ENCODE results near the gene PDLIM7.
"Not testable (repeated sequence)": the region's sequence is repeated elsewhere in the genome, so short reads cannot be mapped to it uniquely, and the experiment has no call there.

The PDLIM7 gene

DNA sequence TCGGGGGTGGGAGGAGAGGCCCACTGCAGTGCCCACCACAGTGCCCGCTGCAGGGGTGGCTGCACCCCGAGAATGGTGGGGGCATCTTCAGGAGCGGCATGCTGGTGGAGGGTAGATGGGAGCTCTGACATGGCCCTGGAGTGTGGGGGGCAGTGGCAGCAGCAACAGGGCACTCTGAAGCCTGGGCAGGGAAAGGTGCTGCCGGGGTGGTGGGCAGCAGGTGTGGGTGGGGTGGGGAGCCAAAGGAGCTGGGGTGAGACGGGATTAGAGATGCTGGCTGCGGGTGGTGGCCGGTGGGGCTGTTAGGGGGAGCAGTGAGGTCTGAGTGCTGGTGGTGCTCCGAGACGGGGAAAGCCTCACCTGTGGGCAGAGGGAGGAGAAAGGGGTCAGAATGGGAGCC lies 39.0 kb upstream of the PDLIM7 start:
- peaks cover 0 to 10% of the 10 kb centered on the region in 2 experiments for H3K4me1 ChIP-seq (ENCODE audit: control insufficient read depth in 1 of 2, insufficient read depth in 2 of 2, low read length in 2 of 2)
- WGBS (ENCODE audit: extremely low coverage, insufficient coverage, insufficient read length) = no CpG with 5 or more reads among the region's 10 CpGs

DNA sequence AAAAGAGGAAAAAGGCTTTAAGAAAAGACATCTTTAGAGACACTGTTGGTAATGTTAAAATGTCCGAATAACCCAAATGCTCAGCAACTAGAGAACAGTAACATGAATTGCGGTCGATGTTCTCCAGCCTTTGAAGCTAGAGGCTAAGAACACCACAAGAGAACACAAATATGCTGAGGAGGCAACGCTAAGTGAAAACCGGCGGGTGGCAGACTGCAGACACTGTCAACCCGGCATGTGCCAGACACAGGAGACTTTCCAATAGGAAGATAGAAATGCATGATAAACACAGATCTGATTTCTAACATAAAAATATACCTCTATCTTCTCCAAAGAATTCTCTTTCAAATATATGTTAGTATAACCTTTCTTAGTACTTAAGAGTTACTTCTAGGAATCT lies 37.7 kb upstream of the PDLIM7 start:
- no peaks in the 10 kb centered on the region for H3K79me2 ChIP-seq (ENCODE audit: control insufficient read depth, insufficient read depth, low read length, poor library complexity)
- H2BK120ac ChIP-seq (ENCODE audit: insufficient read depth, low read length, poor library complexity) = no peak overlapping the region
- no peak overlapping the region for H2AK5ac ChIP-seq (ENCODE audit: low read length)
- H3K27ac ChIP-seq (ENCODE audit: low read depth, low read length) = no peak overlapping the region
- H3K4ac ChIP-seq (ENCODE audit: low read depth, low read length) = no peak overlapping the region
- no peak overlapping the region for H4K91ac ChIP-seq (ENCODE audit: low read depth, low read length)
- no peak overlapping the region for H3K18ac ChIP-seq (ENCODE audit: low read length)
- H2BK12ac ChIP-seq (ENCODE audit: low read length) = no peak overlapping the region
- no peak overlapping the region for H3K4me3 ChIP-seq (ENCODE audit: low read depth, low read length)
- H3K27me3 ChIP-seq (ENCODE audit: insufficient read depth, low read length) = no peaks in the 10 kb centered on the region
- no peak overlapping the region for H3K9ac ChIP-seq (ENCODE audit: low read length)
- H2BK5ac ChIP-seq (ENCODE audit: low read depth, low read length, poor library complexity) = no peak overlapping the region
- no peak overlapping the region for H4K12ac ChIP-seq (ENCODE audit: low read depth, low read length)
- no peak overlapping the region for H3K23ac ChIP-seq (ENCODE audit: low read length)
- no peak for DNase-seq
- H3K9me3 ChIP-seq (ENCODE audit: insufficient read depth, low read depth, low read length) = no peaks in the 10 kb centered on the region
- H3K36me3 ChIP-seq (ENCODE audit: control insufficient read depth in 1 of 2, insufficient read depth in 2 of 2, low read length in 2 of 2) = peaks cover 59 to 62% of the 10 kb centered on the region in 2 experiments
- H3K14ac ChIP-seq (ENCODE audit: low read length) = no peak overlapping the region
- no peak overlapping the region for H4K8ac ChIP-seq (ENCODE audit: low read depth, low read length)
- no CpG with 5 or more reads among the region's 7 CpGs for WGBS (ENCODE audit: extremely low coverage, insufficient coverage, insufficient read length)
- H3K79me1 ChIP-seq (ENCODE audit: low read length) = no peaks in the 10 kb centered on the region
- no peak overlapping the region for H2AFZ ChIP-seq (ENCODE audit: insufficient read depth, low read length, poor library complexity)
- no peak overlapping the region for H3K4me2 ChIP-seq (ENCODE audit: low read length)
- H3K4me1 ChIP-seq (ENCODE audit: control insufficient read depth in 1 of 2, insufficient read depth in 2 of 2, low read length in 2 of 2) = peaks cover 0 to 10% of the 10 kb centered on the region in 2 experiments

More for the DNA sequence above, 39.0 kb upstream of the PDLIM7 start:
- Histone ChIP-seq H4K91ac (ENCODE audit: low read depth, low read length) (no peak overlapping the region), H3K4ac (ENCODE audit: low read depth, low read length) (no peak overlapping the region), H2AK5ac (ENCODE audit: low read length) (no peak overlapping the region), H2BK5ac (ENCODE audit: low read depth, low read length, poor library complexity) (no peak overlapping the region), H3K4me2 (ENCODE audit: low read length) (no peak overlapping the region), H3K18ac (ENCODE audit: low read length) (no peak overlapping the region), H3K79me1 (ENCODE audit: low read length) (no peaks in the 10 kb centered on the region), H3K27ac (ENCODE audit: low read depth, low read length) (no peak overlapping the region), H2AFZ (ENCODE audit: insufficient read depth, low read length, poor library complexity) (no peak overlapping the region), H2BK120ac (ENCODE audit: insufficient read depth, low read length, poor library complexity) (no peak overlapping the region), H4K12ac (ENCODE audit: low read depth, low read length) (no peak overlapping the region), H4K8ac (ENCODE audit: low read depth, low read length) (no peak overlapping the region), H3K4me3 (ENCODE audit: low read depth, low read length) (no peak overlapping the region), H3K36me3 (ENCODE audit: control insufficient read depth in 1 of 2, insufficient read depth in 2 of 2, low read length in 2 of 2) (peaks cover 46 to 49% of the 10 kb centered on the region in 2 experiments), H3K23ac (ENCODE audit: low read length) (no peak overlapping the region), H3K27me3 (ENCODE audit: insufficient read depth, low read length) (no peaks in the 10 kb centered on the region), H3K79me2 (ENCODE audit: control insufficient read depth, insufficient read depth, low read length, poor library complexity) (no peaks in the 10 kb centered on the region), H3K9ac (ENCODE audit: low read length) (no peak overlapping the region), H3K14ac (ENCODE audit: low read length) (no peak overlapping the region), H3K9me3 (ENCODE audit: insufficient read depth, low read depth, low read length) (no peaks in the 10 kb centered on the region), H2BK12ac (ENCODE audit: low read length) (no peak overlapping the region)
- no peak for DNase-seq

DNA sequence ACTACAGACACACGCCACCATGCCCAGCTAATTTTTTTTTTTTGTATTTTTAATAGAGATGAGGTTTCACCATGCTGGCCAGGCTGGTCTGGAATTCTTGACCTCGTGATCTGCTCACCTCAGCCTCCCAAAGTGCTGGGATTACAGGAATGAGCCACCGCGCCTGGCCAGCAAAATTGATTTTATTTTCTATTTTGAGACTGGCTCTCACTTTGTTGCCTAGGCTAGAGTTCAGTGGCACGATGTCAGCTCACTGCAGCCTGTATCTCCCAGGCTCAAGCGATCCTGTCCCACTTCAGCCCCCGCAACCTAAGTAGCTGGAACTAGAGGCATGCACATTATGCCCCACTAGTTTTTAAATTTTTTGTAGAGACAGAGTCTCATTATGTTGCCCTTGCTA lies 37.0 kb upstream of the PDLIM7 start:
- not testable (repeated sequence) for H4K12ac ChIP-seq (ENCODE audit: low read depth, low read length); H3K4me3 ChIP-seq (ENCODE audit: low read depth, low read length)

DNA sequence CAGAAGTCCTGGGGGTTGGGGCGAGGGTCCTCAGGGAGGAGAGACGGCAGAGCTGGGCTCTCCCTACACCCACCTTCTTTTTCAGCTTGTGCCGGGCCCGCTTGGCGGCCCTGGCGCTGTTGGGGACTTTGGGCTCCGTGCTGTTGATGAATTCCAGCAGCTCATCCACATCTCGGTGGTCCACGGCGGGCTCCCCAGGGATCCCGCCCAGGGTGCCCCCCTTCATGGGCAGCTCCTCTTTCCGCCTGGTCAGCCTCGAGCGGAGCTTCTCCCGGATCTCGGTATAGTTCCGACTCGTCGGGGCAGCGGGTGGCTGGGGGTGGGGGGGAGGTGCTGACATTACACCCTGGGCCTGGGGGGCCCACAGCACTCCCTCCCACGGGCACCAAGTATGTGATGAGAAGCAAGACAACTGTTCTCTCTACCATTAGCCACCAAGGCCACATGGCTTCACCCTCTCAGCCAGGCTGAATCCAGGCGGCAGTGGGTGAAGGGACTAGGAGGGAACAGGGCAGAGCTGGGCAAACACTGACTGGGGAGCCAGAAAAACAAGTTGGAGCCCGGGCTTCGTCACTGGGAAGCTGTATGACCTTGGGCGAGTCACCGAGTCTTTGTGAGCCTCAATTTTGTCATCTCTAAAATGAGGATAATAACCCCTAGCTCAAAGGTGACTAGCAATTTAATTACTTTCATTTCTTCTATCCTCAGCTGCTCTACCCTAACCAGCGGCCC lies 34.0 kb upstream of the PDLIM7 start:
- Histone ChIP-seq H3K27me3 (ENCODE audit: insufficient read depth, low read length) (no peaks in the 10 kb centered on the region), H4K8ac (ENCODE audit: low read depth, low read length) (no peak overlapping the region)

More for the DNA sequence above, 37.0 kb upstream of the PDLIM7 start:
- H2AFZ ChIP-seq (ENCODE audit: insufficient read depth, low read length, poor library complexity); H3K9ac ChIP-seq (ENCODE audit: low read length); H2BK120ac ChIP-seq (ENCODE audit: insufficient read depth, low read length, poor library complexity); H2BK12ac ChIP-seq (ENCODE audit: low read length); H3K27me3 ChIP-seq (ENCODE audit: insufficient read depth, low read length); H2BK5ac ChIP-seq (ENCODE audit: low read depth, low read length, poor library complexity); H3K27ac ChIP-seq (ENCODE audit: low read depth, low read length); H3K4me2 ChIP-seq (ENCODE audit: low read length); H3K4ac ChIP-seq (ENCODE audit: low read depth, low read length); DNase-seq; H3K14ac ChIP-seq (ENCODE audit: low read length); H3K23ac ChIP-seq (ENCODE audit: low read length); H3K79me2 ChIP-seq (ENCODE audit: control insufficient read depth, insufficient read depth, low read length, poor library complexity); H4K91ac ChIP-seq (ENCODE audit: low read depth, low read length); H3K9me3 ChIP-seq (ENCODE audit: insufficient read depth, low read depth, low read length); H4K8ac ChIP-seq (ENCODE audit: low read depth, low read length); H2AK5ac ChIP-seq (ENCODE audit: low read length); H3K79me1 ChIP-seq (ENCODE audit: low read length); H3K4me1 ChIP-seq (ENCODE audit: control insufficient read depth in 1 of 2, insufficient read depth in 2 of 2, low read length in 2 of 2); H3K18ac ChIP-seq (ENCODE audit: low read length): not testable (repeated sequence)
- H3K36me3 ChIP-seq (ENCODE audit: control insufficient read depth in 1 of 2, insufficient read depth in 2 of 2, low read length in 2 of 2) = peaks cover 64 to 69% of the 10 kb centered on the region in 2 experiments
- no CpG with 5 or more reads among the region's 7 CpGs for WGBS (ENCODE audit: extremely low coverage, insufficient coverage, insufficient read length)

More for the DNA sequence above, 34.0 kb upstream of the PDLIM7 start:
- Histone ChIP-seq H3K79me1 (ENCODE audit: low read length) (no peaks in the 10 kb centered on the region), H3K4ac (ENCODE audit: low read depth, low read length) (no peak overlapping the region), H2AFZ (ENCODE audit: insufficient read depth, low read length, poor library complexity) (no peak overlapping the region), H2BK5ac (ENCODE audit: low read depth, low read length, poor library complexity) (no peak overlapping the region), H3K9ac (ENCODE audit: low read length) (no peak overlapping the region), H4K12ac (ENCODE audit: low read depth, low read length) (no peak overlapping the region), H3K36me3 (ENCODE audit: control insufficient read depth in 1 of 2, insufficient read depth in 2 of 2, low read length in 2 of 2) (peaks cover 72 to 74% of the 10 kb centered on the region in 2 experiments), H2AK5ac (ENCODE audit: low read length) (no peak overlapping the region), H2BK120ac (ENCODE audit: insufficient read depth, low read length, poor library complexity) (no peak overlapping the region), H3K4me2 (ENCODE audit: low read length) (no peak overlapping the region), H2BK12ac (ENCODE audit: low read length) (no peak overlapping the region), H3K79me2 (ENCODE audit: control insufficient read depth, insufficient read depth, low read length, poor library complexity) (no peaks in the 10 kb centered on the region), H3K14ac (ENCODE audit: low read length) (no peak overlapping the region), H3K4me3 (ENCODE audit: low read depth, low read length) (no peak overlapping the region), H3K18ac (ENCODE audit: low read length) (no peak overlapping the region), H4K91ac (ENCODE audit: low read depth, low read length) (no peak overlapping the region), H3K4me1 (ENCODE audit: control insufficient read depth in 1 of 2, insufficient read depth in 2 of 2, low read length in 2 of 2) (no peaks in the 10 kb centered on the region), H3K23ac (ENCODE audit: low read length) (no peak overlapping the region), H3K27ac (ENCODE audit: low read depth, low read length) (no peak overlapping the region), H3K9me3 (ENCODE audit: insufficient read depth, low read depth, low read length) (no peaks in the 10 kb centered on the region)
- no peak for DNase-seq
- WGBS (ENCODE audit: extremely low coverage, insufficient coverage, insufficient read length) = no CpG with 5 or more reads among the region's 27 CpGs

All from trophoblast cell (in vitro differentiated cells and primary cell).